Measurements from ENCODE around the gene ARTN. TPM values are rescaled to one million over a fixed set of nuclear protein-coding genes. Genes with fewer than 3 reads are reported as not detected.

Gene ARTN
- total RNA-seq, 2 donors from 2014 or later, result 4.1 to 5.4 TPM

DNA sequence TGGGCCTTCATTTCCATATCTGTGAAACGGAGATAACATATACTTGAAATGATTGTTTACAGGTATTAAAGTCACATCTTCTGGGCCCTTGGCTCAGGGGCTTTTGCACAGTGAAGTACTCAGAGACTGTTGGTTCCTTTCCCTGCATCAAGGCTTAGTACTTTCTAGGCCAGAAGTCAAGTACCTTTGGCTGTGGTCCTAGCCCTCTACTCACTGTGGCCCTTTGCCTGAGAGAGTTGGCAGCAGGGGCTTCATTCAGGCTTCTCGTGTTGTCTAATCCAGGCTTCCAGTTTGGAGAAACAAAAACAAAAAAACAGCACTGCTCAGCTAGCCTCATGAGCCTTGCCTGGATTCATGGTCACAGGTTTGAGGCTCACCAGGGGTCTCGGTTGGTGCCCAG, 28.1 kb downstream of the ARTN start:
- TF ChIP-seq POLR2A (IDR thresholded peaks at IDR 0.05), result no peak
- TF ChIP-seq, protein P1, sequence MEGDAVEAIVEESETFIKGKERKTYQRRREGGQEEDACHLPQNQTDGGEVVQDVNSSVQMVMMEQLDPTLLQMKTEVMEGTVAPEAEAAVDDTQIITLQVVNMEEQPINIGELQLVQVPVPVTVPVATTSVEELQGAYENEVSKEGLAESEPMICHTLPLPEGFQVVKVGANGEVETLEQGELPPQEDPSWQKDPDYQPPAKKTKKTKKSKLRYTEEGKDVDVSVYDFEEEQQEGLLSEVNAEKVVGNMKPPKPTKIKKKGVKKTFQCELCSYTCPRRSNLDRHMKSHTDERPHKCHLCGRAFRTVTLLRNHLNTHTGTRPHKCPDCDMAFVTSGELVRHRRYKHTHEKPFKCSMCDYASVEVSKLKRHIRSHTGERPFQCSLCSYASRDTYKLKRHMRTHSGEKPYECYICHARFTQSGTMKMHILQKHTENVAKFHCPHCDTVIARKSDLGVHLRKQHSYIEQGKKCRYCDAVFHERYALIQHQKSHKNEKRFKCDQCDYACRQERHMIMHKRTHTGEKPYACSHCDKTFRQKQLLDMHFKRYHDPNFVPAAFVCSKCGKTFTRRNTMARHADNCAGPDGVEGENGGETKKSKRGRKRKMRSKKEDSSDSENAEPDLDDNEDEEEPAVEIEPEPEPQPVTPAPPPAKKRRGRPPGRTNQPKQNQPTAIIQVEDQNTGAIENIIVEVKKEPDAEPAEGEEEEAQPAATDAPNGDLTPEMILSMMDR (IDR thresholded peaks at IDR 0.05), result no peak
- TF ChIP-seq POLR2AphosphoS5 (IDR thresholded peaks at IDR 0.05), result no peak
- Histone ChIP-seq H3K27me3 (replicated peaks; ENCODE audit: insufficient read depth) (no peaks in the 10 kb centered on the region), H3K9me3 (no peaks in the 10 kb centered on the region), H3K27ac (no peak overlapping the region), H3K4me1 (replicated peaks) (no peaks in the 10 kb centered on the region), H3K36me3 (peaks cover 0 to 8% of the 10 kb centered on the region in 2 donors), H3K4me3 (no peak overlapping the region)
- DNase-seq (ENCODE audit: low spot score), result no peak
- intact Hi-C loops (cut with DNase I), result no loop called here
- 94% methylated on average over 3 of the region's 3 CpGs for WGBS

- Histone ChIP-seq H3K9me3 (no peaks in the 10 kb centered on the region), H3K4me1 (replicated peaks) (no peaks in the 10 kb centered on the region), H3K4me3 (no peak overlapping the region), H3K36me3 (peaks cover 0 to 6% of the 10 kb centered on the region in 2 donors), H3K27me3 (replicated peaks; ENCODE audit: insufficient read depth) (no peaks in the 10 kb centered on the region), H3K27ac (no peak overlapping the region)
- 85% methylated on average over 2 of the region's 2 CpGs for WGBS
- intact Hi-C loops (cut with DNase I), result no loop called here
- TF ChIP-seq, protein P1 (IDR thresholded peaks at IDR 0.05), result no peak
- TF ChIP-seq POLR2AphosphoS5 (IDR thresholded peaks at IDR 0.05) (no peak), POLR2A (IDR thresholded peaks at IDR 0.05) (no peak)
- DNase-seq (ENCODE audit: low spot score), result no peak
Measured at GRCh38 chr1:43962324-43962723, 28.7 kb downstream of the ARTN start.

DNA sequence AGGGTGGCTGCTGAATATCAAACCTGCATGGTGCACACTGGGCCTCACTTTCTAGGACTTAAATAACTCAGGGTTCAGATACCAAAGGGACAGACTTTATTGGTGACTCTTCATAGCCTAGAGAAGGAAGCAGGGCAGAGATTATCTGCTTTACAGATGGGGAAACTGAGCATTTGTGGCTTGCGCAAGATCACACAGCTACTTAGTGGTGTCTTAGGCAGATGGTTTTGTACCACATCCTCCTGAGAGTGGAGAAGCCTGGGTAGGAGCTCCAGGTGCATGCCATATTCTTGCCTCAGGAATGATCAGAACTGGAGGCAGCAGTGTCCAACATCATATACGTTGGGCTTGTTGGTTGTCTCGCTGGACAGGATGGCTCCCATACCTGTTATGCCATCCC, 29.4 kb downstream of the ARTN start:
- H3K9me3 ChIP-seq, result no peaks in the 10 kb centered on the region
- intact Hi-C loops (cut with DNase I), result no loop called here
- no peak overlapping the region for H3K4me3 ChIP-seq
- H3K36me3 ChIP-seq, result no peaks in the 10 kb centered on the region
- H3K27ac ChIP-seq, result no peak overlapping the region
- no peak for DNase-seq (ENCODE audit: low spot score)
- H3K27me3 ChIP-seq (replicated peaks; ENCODE audit: insufficient read depth), result no peaks in the 10 kb centered on the region
- no peaks in the 10 kb centered on the region for H3K4me1 ChIP-seq (replicated peaks)
- 89% methylated on average over 3 of the region's 3 CpGs for WGBS
- no peak for TF ChIP-seq POLR2AphosphoS5 (IDR thresholded peaks at IDR 0.05)
- TF ChIP-seq, protein P1 (IDR thresholded peaks at IDR 0.05), result no peak
- no peak for TF ChIP-seq POLR2A (IDR thresholded peaks at IDR 0.05)

GRCh38 chr1:43963890-43964289, 30.3 kb downstream of the ARTN start:
- 89% methylated on average over 5 of the region's 5 CpGs for WGBS
- TF ChIP-seq POLR2AphosphoS5 (IDR thresholded peaks at IDR 0.05), result no peak
- no peak for TF ChIP-seq POLR2A (IDR thresholded peaks at IDR 0.05)
- TF ChIP-seq, protein P1 (IDR thresholded peaks at IDR 0.05), result no peak
- no peak for DNase-seq (ENCODE audit: low spot score)
- H3K27ac ChIP-seq, result no peak overlapping the region
- no peaks in the 10 kb centered on the region for H3K27me3 ChIP-seq (replicated peaks; ENCODE audit: insufficient read depth)
- H3K4me3 ChIP-seq, result no peak overlapping the region
- no peaks in the 10 kb centered on the region for H3K9me3 ChIP-seq
- no peaks in the 10 kb centered on the region for H3K4me1 ChIP-seq (replicated peaks)
- intact Hi-C loops (cut with DNase I), result no loop called here
- H3K36me3 ChIP-seq, result no peaks in the 10 kb centered on the region

- H3K9me3 ChIP-seq, result no peaks in the 10 kb centered on the region
- H3K4me3 ChIP-seq, result no peak overlapping the region
- H3K27me3 ChIP-seq (replicated peaks; ENCODE audit: insufficient read depth), result no peaks in the 10 kb centered on the region
- no peaks in the 10 kb centered on the region for H3K36me3 ChIP-seq
- intact Hi-C loops (cut with DNase I), result no loop called here
- no peak for DNase-seq (ENCODE audit: low spot score)
- 98% methylated on average over 2 of the region's 3 CpGs for WGBS
- no peak overlapping the region for H3K27ac ChIP-seq
- H3K4me1 ChIP-seq (replicated peaks), result peaks cover 1% of the 10 kb centered on the region
- TF ChIP-seq POLR2A (IDR thresholded peaks at IDR 0.05), result no peak
- no peak for TF ChIP-seq POLR2AphosphoS5 (IDR thresholded peaks at IDR 0.05)
- TF ChIP-seq, protein P1 (IDR thresholded peaks at IDR 0.05), result no peak
Measured at GRCh38 chr1:43965316-43965715, 31.7 kb downstream of the ARTN start.
